LNCAP (cell line): Measurements from ENCODE around the gene ASTN1.

Experiments
- TF ChIP-seq, protein P1 (sequence below): fragments of 450-650 bp; IDR thresholded peaks from 2 replicates; pipeline ENCODE4 v1.5.1; 2017; ENCODE audit warnings: mild to moderate bottlenecking

ASTN1 gene

DNA sequence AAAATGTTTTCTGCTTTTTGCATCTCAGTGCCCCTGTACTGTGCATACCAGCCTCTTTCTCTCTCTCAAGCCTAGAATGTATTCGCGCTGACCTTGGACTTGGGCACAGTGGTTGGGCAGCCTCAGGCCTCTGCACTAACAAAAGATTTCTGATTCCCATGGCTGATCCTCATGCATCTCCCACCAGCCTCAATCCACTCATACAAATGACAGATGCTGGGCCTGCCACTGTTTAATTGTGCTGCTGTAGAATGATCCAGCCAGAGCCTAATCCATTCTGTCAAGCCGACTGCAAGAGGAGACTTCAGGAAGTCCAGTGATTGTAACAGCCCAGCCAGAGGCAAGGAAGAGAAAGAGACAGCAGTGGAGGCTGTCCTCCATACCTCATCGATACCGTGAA lies 180.8 kb downstream of the ASTN1 start:
- TF ChIP-seq, protein P1, sequence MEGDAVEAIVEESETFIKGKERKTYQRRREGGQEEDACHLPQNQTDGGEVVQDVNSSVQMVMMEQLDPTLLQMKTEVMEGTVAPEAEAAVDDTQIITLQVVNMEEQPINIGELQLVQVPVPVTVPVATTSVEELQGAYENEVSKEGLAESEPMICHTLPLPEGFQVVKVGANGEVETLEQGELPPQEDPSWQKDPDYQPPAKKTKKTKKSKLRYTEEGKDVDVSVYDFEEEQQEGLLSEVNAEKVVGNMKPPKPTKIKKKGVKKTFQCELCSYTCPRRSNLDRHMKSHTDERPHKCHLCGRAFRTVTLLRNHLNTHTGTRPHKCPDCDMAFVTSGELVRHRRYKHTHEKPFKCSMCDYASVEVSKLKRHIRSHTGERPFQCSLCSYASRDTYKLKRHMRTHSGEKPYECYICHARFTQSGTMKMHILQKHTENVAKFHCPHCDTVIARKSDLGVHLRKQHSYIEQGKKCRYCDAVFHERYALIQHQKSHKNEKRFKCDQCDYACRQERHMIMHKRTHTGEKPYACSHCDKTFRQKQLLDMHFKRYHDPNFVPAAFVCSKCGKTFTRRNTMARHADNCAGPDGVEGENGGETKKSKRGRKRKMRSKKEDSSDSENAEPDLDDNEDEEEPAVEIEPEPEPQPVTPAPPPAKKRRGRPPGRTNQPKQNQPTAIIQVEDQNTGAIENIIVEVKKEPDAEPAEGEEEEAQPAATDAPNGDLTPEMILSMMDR = no peak

DNA sequence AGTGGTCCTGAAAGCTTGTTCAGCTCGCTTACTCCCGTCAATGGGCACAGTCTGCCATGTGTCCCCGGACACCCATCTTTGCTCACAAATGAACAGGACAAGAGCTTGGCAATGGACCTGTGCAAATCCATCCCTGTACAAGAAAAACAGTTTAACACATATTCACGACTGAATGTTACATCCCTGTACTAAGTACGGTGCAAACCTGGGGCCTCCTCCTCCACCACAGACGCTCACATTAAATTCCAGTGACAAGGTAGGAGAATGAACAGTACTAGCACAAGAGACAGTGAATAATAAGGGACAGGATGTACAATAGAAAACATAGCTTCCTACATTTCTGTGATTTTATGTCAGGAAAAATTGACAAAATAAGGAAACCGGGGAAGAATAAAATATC lies 187.7 kb downstream of the ASTN1 start:
- TF ChIP-seq, protein P1 = no peak

DNA sequence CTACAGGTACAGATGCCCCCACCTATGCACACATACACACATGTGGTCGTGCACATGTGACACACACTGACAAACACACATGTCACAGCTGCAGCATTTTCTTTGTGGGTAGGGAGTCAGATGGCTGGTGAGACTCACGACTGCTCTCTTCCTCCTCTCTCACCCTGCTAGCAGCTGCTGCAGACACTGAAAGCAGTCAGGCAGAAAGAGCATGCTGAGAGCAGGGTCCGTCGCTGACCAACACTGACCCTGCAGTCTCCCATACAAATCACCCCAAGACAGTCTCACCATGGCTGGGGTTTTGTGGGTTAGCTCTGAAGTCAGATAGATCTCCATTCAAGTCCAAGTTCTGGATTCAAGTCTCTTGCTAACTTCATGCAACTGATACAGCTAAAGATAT lies 188.3 kb downstream of the ASTN1 start:
- TF ChIP-seq, protein P1 = no peak

DNA sequence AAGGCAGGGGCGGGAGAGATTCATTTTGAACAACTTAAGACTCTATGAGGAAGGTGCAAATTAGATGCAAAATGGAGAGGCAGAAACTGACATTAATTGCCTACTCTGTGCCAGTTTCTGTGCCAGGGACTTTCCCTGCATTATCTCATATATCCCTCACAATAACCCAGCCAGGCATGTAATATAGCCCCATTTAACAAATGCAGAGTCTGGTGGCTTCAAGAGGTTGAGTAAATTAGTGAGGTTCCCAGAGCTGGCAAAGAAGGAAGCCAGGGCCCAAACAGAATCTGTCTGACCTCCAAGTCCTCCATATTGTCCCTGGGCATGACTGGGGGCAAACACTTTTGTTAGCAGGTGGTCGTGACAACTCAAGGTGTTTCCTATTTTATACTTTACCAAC lies 199.8 kb downstream of the ASTN1 start:
- TF ChIP-seq, protein P1 = no peak

DNA sequence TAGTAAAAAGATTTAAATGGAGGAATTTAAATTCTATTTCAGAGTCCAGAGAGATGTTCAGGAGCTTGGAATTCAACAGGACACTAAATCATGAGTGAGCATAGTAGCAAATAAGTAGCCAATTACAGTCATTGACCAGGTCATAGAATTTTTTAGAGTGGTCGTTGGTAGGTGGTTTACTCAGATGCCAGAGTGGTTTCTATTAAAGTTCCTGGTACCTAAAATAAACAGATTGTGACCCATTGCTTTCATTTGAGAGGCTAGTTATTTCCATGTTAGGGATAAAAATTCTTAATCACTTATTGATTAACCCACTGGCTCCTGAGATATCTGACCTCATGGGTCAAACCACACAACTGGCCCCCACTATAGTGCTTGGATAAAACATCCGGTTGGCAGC lies 201.3 kb downstream of the ASTN1 start:
- TF ChIP-seq, protein P1 = no peak

DNA sequence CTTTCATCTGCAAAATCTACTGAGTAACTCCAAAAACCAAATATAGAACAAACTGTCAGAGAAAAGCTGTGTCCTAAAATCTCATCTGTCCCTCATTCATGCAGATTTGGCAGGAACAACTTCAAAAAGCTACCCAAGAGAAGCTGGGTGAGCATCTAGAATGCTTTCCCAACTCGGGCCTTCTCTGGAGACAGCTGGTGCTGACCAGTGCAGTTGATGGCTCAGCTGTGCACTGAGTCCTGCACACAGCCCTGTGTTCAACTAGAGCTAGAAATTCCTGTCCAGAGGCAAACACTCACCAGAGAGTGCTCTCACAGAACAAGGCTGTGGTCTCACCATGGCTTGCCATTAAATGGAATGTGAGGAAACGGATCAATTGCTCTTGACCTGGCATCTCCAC lies 202.8 kb downstream of the ASTN1 start:
- TF ChIP-seq, protein P1 = no peak

DNA sequence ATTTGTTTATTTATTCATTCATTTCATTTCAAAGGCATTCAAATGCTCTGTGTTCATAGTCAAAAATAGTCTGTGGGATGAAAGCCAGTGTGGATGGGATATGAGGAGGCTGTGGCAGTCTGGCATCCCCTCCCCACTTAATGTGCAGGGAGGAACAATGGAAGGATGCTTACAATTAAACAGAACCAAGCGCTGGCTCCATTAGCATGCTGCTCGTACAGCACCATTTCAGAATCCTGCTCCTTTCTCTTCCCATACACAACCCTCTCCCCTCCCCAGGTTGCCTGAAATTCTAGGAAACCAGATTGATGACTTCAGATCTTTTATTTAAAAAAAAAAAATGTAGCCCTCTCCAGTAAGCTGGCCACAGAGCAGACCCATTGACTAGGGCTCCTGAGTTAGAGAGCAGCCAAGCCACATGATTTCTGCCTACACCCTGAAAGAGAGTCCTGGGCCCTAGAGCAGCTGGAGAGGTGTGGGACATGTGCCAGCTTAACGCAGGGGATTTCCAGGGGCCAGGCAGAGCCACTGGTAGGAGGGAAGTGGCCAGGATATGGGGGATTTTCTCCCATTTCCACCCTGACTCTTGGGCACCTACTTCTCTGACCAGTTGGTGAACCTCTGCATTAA lies 205.2 kb downstream of the ASTN1 start:
- TF ChIP-seq, protein P1 = no peak

DNA sequence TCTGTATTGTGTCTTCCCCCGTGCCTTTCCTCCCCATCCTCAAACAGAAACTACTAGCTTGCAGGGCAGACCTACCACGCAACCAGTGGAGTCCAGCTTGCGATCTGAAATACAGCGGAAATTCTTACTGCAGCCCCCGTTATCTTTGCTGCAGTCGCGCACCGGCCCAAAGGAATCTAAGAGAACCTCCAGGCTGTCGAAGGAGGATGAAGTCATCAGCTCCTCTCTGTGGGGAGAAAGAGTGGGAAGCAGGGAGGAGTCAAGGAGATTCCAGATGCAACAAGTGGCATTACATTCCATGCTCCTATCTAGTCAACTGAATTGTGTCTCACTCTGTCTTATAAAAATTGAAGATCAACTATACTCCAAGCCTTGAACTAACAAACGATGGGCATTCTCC lies 206.9 kb downstream of the ASTN1 start:
- TF ChIP-seq, protein P1 = no peak
